ENCODE data around the gene CNTN4.

- TF ChIP-seq CTCF (conservative IDR thresholded peaks at IDR 0.05; ENCODE audit: low read depth in 2 of 2) (no peak), POLR2AphosphoS5 (IDR thresholded peaks at IDR 0.05; ENCODE audit: low read depth) (no peak), JUNB (IDR thresholded peaks at IDR 0.05; ENCODE audit: unreplicated experiment) (no peak), EZH2 (IDR thresholded peaks at IDR 0.05; ENCODE audit: low read depth, unreplicated experiment) (no peak)
- TF ChIP-seq, protein P1, sequence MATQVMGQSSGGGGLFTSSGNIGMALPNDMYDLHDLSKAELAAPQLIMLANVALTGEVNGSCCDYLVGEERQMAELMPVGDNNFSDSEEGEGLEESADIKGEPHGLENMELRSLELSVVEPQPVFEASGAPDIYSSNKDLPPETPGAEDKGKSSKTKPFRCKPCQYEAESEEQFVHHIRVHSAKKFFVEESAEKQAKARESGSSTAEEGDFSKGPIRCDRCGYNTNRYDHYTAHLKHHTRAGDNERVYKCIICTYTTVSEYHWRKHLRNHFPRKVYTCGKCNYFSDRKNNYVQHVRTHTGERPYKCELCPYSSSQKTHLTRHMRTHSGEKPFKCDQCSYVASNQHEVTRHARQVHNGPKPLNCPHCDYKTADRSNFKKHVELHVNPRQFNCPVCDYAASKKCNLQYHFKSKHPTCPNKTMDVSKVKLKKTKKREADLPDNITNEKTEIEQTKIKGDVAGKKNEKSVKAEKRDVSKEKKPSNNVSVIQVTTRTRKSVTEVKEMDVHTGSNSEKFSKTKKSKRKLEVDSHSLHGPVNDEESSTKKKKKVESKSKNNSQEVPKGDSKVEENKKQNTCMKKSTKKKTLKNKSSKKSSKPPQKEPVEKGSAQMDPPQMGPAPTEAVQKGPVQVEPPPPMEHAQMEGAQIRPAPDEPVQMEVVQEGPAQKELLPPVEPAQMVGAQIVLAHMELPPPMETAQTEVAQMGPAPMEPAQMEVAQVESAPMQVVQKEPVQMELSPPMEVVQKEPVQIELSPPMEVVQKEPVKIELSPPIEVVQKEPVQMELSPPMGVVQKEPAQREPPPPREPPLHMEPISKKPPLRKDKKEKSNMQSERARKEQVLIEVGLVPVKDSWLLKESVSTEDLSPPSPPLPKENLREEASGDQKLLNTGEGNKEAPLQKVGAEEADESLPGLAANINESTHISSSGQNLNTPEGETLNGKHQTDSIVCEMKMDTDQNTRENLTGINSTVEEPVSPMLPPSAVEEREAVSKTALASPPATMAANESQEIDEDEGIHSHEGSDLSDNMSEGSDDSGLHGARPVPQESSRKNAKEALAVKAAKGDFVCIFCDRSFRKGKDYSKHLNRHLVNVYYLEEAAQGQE (IDR thresholded peaks at IDR 0.05; ENCODE audit: unreplicated experiment): no peak
- TF ChIP-seq, protein P2, sequence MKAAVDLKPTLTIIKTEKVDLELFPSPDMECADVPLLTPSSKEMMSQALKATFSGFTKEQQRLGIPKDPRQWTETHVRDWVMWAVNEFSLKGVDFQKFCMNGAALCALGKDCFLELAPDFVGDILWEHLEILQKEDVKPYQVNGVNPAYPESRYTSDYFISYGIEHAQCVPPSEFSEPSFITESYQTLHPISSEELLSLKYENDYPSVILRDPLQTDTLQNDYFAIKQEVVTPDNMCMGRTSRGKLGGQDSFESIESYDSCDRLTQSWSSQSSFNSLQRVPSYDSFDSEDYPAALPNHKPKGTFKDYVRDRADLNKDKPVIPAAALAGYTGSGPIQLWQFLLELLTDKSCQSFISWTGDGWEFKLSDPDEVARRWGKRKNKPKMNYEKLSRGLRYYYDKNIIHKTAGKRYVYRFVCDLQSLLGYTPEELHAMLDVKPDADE (IDR thresholded peaks at IDR 0.05): no peak
Observed at GRCh38 chr3:2657971-2658370, 559.3 kb downstream of the CNTN4 start.

All from GM23338 (cell line).